ENCODE data around the gene SNPH.
A peak's percentile ranks its signal among the peaks of the same experiment; 100 is the strongest.
"Not testable (repeated sequence)": the region's sequence is repeated elsewhere in the genome, so short reads cannot be mapped to it uniquely, and the experiment has no call there.

The SNPH gene, protein sequence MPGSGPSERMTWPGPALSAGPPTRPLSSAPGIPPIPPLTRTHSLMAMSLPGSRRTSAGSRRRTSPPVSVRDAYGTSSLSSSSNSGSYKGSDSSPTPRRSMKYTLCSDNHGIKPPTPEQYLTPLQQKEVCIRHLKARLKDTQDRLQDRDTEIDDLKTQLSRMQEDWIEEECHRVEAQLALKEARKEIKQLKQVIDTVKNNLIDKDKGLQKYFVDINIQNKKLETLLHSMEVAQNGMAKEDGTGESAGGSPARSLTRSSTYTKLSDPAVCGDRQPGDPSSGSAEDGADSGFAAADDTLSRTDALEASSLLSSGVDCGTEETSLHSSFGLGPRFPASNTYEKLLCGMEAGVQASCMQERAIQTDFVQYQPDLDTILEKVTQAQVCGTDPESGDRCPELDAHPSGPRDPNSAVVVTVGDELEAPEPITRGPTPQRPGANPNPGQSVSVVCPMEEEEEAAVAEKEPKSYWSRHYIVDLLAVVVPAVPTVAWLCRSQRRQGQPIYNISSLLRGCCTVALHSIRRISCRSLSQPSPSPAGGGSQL

GRCh38 chr20:1266167-1266973 lies at the start of gene SNPH:
Gene SNPH, plus strand, starts transcription at chr20:1266294. Its CDS starts 29,946 bp downstream, at chr20:1296240.
- peak; percentile 74 for DNase-seq

GRCh38 chr20:1216527-1217427 lies 49.3 kb upstream of the SNPH start:
- DNase-seq, result not testable (repeated sequence)

DNA sequence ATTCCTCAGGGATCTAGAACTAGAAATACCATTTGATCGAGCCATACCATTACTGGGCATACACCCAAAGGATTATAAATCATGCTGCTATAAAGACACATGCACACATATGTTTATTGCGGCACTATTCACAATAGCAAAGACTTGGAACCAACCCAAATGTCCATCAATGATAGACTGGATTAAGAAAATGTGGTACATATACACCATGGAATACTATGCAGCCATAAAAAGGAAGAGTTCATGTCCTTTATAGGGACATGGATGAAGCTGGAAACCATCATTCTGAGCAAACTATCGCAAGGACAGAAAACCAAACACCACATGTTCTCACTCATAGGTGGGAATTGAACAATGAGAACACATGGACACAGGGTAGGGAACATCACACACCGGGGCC lies 43.3 kb upstream of the SNPH start:
- DNase-seq, result not testable (repeated sequence)

DNA sequence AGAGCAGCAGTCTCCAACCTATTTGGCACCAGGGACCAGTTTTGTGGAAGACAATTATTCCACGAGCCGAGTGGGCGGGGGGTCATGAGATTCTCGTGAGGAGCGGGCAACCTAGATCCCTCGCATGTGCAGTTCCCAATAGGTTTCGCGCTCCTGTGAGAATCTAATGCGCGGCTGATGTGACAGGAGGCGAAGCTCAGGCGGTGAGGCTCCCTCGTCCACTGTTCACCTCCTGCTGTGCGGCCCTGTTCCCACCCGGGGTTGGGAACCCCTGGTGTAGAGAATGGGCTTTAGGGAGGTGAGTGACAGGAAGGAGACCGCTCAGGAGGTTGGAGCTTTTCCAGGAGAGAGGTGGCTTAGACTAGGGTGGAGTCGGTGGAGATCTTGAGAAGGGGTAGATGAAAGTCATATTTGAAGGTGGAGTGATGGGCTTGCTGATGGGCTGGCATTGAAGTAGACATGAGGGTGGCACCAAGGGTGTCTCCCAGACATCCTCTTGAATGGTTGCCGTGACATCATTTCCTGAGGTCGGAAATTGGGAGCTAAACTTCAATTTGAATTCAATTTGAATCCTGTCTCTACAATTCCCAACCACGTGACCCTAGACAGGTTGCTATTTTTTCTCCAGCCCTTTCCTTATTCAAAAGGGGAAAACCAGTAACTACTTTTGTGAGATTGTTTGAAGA lies 41.7 kb upstream of the SNPH start:
- DNase-seq, result no peak

DNA sequence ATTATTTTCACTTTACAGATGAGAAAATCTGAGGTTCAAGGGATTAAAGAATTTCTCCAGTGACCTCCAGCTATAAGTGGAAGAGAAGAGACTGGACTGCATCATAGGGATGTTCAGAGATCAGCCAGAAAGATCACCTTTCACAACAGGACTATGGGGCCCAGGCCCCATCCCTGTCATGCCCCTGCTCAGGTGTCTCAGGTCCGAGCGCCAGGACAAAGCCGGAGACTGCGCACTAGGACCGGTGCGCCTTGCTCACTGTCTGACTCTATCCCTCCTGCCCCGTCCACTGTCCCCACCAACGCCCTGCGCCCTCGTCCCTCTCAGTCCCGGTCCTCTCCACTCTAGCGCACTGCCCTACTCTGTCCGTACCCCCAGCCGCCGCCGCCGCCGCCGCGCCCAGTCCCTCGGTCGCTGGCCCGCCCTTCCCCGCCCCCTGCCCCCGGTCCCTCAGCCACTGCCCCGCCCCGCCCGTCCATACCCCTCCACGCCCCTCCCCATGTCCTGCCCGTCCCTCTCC lies 40.8 kb upstream of the SNPH start:
- DNase-seq, result no peak

DNA sequence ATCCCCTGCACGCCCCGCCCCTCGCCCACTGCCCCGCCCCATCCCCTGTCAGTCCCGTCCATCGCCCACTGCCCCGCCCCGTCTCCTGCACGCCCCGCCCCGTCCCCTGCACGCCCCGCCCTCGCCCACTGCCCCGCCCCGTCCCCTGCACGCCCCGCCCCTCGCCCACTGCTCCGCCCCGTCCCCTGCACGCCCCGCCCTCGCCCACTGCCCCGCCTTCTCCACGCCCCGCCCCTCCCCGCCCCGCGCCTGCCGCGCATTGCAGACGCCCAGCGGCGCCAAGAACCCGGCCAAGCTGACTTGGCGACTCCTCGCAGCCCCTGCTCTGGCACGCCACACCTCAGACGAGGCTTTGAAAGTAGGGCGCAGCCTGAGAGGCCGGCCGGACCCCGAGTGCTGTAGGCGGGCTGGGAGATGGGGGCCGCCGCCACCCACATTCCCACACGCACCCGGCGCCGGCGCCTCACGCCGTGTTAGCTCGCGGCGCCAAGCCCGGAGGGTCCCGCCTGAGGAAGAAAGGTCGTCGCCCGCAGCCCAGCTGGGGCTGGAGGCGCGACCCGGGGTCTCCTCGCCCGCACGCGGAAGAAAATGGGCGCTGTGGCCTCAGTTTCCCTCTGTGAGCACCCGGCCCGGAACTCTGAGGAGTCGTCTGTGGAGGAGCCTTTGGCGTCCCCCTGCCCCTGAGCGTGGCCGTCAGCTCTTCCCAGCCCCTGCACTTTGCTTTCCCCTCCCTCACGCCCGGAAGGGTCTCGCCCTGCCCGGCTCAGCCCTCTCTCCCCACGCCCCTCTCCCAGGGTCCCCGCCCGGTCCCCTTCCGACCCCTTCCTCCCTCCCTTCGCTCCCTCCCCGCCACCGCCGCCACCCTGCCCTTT lies 40.1 kb upstream of the SNPH start, which contains the start of gene RAD21L1:
TSS of gene RAD21L1 (plus strand) at position 262 of the 872 bp plus-strand sequence. CDS start 2,410 bp downstream, outside the sequence.
- peak; percentile 82 for DNase-seq

GRCh38 chr20:1229541-1229940 lies 36.6 kb upstream of the SNPH start:
- no peak for DNase-seq

DNA sequence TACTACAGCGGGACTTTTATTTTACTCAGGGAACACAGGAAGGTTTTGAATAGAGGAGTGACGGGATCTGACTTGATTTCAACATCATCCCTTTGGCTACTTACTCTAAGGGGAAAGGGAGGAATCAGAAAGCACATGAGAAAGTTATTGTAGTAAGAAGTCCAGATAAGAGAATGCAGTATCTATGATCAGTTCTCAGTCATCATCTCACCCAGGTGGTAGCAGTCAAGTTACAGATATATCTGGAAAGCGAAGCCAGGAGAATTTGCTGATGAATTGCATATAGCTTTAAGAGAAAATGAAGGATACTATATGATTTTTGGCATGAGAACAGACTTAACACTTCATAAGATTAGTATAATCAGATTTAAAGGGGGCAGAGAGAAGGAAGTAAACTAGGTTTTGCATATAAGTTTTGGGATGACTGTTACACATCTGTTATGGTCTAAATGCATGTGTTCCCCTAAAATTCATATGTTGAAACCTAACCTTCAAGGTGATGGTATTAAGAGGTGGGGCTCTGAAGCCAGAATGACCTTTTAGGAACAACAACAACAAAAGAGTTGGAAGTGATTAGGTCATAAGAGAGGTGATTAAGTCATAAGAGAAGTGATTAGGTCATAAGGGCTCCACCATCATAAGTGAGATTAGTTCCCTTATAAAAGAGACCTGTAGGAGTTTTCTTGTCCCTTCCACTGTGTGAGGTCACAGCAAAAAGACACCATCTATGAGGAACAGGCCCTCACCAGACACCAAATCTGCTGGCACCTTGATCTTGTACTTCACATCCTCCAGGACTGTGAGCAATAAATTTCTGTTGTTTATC lies 33.6 kb upstream of the SNPH start:
- DNase-seq, result no peak

DNA sequence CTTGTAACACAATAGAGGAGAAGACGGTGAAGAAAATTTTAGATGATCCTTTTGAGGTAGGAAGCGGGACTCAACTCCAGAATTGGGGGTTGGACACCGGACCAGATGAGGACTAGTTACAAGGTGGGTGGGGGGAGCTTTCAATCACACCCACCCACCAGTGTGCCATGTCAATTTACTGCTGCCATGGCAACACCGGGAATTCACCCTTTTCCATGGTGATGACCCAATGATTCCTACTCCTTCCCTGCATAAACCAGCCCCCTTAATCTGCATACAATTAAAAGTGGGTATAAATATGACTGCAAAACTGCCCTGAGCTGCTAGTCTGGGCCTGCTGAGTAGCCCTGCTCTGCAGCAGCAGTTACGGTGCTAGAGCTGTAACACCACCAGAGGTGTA lies 25.5 kb upstream of the SNPH start:
- DNase-seq, result no peak

GRCh38 chr20:1241456-1241855 lies 24.6 kb upstream of the SNPH start:
- no peak for DNase-seq

GRCh38 chr20:1242099-1242498 lies 24.0 kb upstream of the SNPH start:
- DNase-seq, result no peak

GRCh38 chr20:1242530-1242929 lies 23.6 kb upstream of the SNPH start:
- no peak for DNase-seq

GRCh38 chr20:1245578-1245977 lies 20.5 kb upstream of the SNPH start:
- no peak for DNase-seq

DNA sequence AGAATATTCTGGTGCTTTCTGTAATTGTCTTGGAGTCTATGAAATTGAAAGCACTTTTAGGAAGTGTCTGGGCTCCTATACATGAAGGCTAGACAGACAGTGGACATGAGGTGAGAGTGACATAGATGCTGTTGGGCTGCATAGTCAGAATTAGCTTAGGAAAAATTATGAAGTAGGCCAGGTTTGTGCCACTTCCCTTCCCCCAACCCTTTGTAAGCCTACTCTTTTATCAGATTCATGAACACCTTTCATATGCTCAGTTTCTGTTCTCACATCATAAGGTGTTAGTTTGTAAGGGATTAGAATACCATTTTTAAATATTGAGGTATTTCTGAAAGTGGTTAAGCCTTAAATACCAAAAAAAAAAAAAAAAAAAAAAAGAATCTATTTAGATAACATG lies 18.4 kb upstream of the SNPH start:
- no peak for DNase-seq

DNA sequence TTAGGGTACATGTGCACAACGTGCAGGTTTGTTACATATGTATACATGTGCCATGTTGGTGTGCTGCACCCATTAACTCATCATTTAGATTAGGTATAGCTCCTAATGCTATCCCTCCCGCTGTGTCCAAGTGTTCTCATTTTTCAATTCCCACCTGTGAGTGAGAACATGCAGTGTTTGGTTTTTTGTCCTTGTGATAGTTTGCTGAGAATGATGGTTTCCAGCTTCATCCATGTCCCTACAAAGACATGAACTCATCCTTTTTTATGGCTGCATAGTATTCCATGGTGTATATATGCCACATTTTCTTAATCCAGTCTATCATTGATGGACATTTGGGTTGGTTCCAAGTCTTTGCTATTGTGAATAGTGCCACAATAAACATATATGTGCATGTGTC lies 15.8 kb upstream of the SNPH start:
- not testable (repeated sequence) for DNase-seq

GRCh38 chr20:1252416-1252815 lies 13.7 kb upstream of the SNPH start:
- DNase-seq, result no peak

- no peak for DNase-seq
Measured at GRCh38 chr20:1254254-1254653, 11.8 kb upstream of the SNPH start.

- no peak for DNase-seq
Measured at GRCh38 chr20:1255675-1256074, 10.4 kb upstream of the SNPH start.

DNA sequence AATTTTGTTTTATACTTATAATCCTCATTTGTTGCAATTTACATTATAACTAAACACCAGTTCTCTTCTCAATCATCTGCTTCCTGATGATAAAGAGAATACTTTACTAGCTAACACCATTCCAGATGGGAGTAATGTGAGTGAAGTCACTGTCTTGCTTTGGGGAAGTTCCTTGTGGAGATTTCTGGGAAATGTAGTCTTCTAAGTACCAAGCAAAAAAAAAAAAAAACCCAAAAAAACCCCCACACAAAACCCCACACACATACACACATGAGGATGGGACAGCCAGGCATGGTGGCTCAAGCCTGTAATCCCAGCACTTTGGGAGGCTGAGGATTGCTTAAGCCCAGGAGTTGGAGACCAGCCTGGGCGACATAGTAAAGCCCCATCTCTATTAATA lies 2.2 kb upstream of the SNPH start:
- DNase-seq, result no peak

GRCh38 chr20:1264727-1265126 lies 1.4 kb upstream of the SNPH start:
- DNase-seq, result no peak
